Keratinocyte (primary cell): ENCODE data around the gene PALD1. TPM values are rescaled to one million over a fixed set of nuclear protein-coding genes. Genes with fewer than 3 reads are reported as not detected.

Source experiments
- DNase-seq: peaks from one replicate; pipeline ENCODE4 v3.0.0-alpha.2; 2011; ENCODE audit warnings: low read depth, missing footprints, low spot score
- FAIRE-seq: peaks from 2 replicates; lab custom pipeline; 2011; peaks lifted over from hg19 to GRCh38; lab: Jason Lieb, UNC
- H2AFZ ChIP-seq: 2 replicates; pipeline ENCODE4 v1.6.0; 2012; ENCODE audit warnings: low read length, control low read depth, inconsistent platforms; ENCODE audit not compliant: control insufficient read depth
- H3K27ac ChIP-seq: 2 replicates; pipeline ENCODE4 v1.5.1; 2011; ENCODE audit warnings: low read length; ENCODE audit not compliant: control insufficient read depth, insufficient read depth
- H3K27me3 ChIP-seq: 3 replicates; pipeline ENCODE4 v1.6.0; 2011; ENCODE audit warnings: low read length; ENCODE audit not compliant: control insufficient read depth, insufficient read depth; ENCODE audit errors: extremely low read depth
- H3K36me3 ChIP-seq, 2 experiments: 2 replicates in 1 of 2; 3 replicates in 1 of 2; pipeline ENCODE4 v1.5.1; 2011; ENCODE audit warnings: low read length in 2 of 2, mild to moderate bottlenecking in 1 of 2; ENCODE audit not compliant: control insufficient read depth in 2 of 2, insufficient read depth in 2 of 2; ENCODE audit errors: extremely low read depth in 1 of 2
- H3K4me1 ChIP-seq: 3 replicates; pipeline ENCODE4 v1.5.1; 2011; ENCODE audit warnings: low read length; ENCODE audit not compliant: control insufficient read depth, insufficient read depth; ENCODE audit errors: extremely low read depth
- H3K4me2 ChIP-seq: 3 replicates; pipeline ENCODE4 v1.6.0; 2011; ENCODE audit warnings: low read depth, low read length; ENCODE audit not compliant: control insufficient read depth, insufficient read depth; ENCODE audit errors: extremely low read depth
- H3K4me3 ChIP-seq, 3 experiments: fragments of 200-600 bp in 1 of 3; sonication (generic) in 1 of 3; 2 replicates in 2 of 3; 3 replicates in 1 of 3; pipeline ENCODE4 v1.5.1; 2011 to 2016; ENCODE audit warnings: low read length in 3 of 3, mild to moderate bottlenecking in 3 of 3, control low read depth in 2 of 3, inconsistent platforms in 1 of 3, low read depth in 1 of 3, mixed read lengths in 1 of 3, mixed run types in 1 of 3, moderate library complexity in 1 of 3; ENCODE audit not compliant: control insufficient read depth in 2 of 3, insufficient read depth in 2 of 3; ENCODE audit errors: extremely low read depth in 1 of 3
- H3K79me2 ChIP-seq: 2 replicates; pipeline ENCODE4 v1.6.0; 2012; ENCODE audit warnings: low read length; ENCODE audit not compliant: control insufficient read depth, insufficient read depth
- H3K9ac ChIP-seq: 3 replicates; pipeline ENCODE4 v1.6.0; 2011; ENCODE audit warnings: low read length; ENCODE audit not compliant: control insufficient read depth, insufficient read depth; ENCODE audit errors: extremely low read depth
- H3K9me1 ChIP-seq: 3 replicates; pipeline ENCODE4 v1.6.0; 2011; ENCODE audit warnings: low read length; ENCODE audit not compliant: control insufficient read depth, insufficient read depth; ENCODE audit errors: extremely low read depth
- H3K9me3 ChIP-seq: 2 replicates; pipeline ENCODE4 v1.5.1; 2012; ENCODE audit warnings: low read depth, low read length; ENCODE audit not compliant: control insufficient read depth
- H4K20me1 ChIP-seq: 3 replicates; pipeline ENCODE4 v1.6.0; 2011; ENCODE audit warnings: low read length; ENCODE audit not compliant: control insufficient read depth, insufficient read depth; ENCODE audit errors: extremely low read depth
- EZH2 ChIP-seq: IDR thresholded peaks from one replicate; pipeline ENCODE4 v1.6.1; 2012; ENCODE audit warnings: inconsistent platforms, mild to moderate bottlenecking, low read length, moderate library complexity
- dilution Hi-C: fragments of 300-500 bp; cut with MboI; formaldehyde crosslinking; loops from one replicate; pipeline ENCODE4 v1.7.0; 2020; ENCODE audit warnings: low sequenced_read_pairs; ENCODE audit not compliant: extremely low pct_ligation_motif_present
- polyA plus RNA-seq, 5 experiments: library from polyadenylated mRNA; depleted of rRNA in 3 of 5; stranded (reverse) in 3 of 5; stranded (forward) in 1 of 5; unstranded in 1 of 5; fragments of >200 nt; gene quantifications; 1 replicate in 1 of 5; 2 replicates in 3 of 5; 3 replicates in 1 of 5; pipeline versions ENCODE4 v1.2.1 to v1.2.3, GENCODE V29; 2011 to 2012; ENCODE audit warnings: missing spikeins in 2 of 5, low read depth in 1 of 5, low replicate concordance in 1 of 5
- TF ChIP-seq, protein P1 (sequence below), 3 experiments: IDR thresholded peaks in 1 of 3; conservative IDR thresholded peaks in 1 of 3; optimal IDR thresholded peaks in 1 of 3; 2 replicates in 2 of 3; 3 replicates in 1 of 3; pipeline versions ENCODE3 to v1.5.1; 2011; ENCODE audit warnings: low read length in 3 of 3, mild to moderate bottlenecking in 3 of 3, moderate library complexity in 2 of 3, control low read depth in 1 of 3, inconsistent platforms in 1 of 3; ENCODE audit not compliant: insufficient read depth in 2 of 3; ENCODE audit errors: extremely low read depth in 1 of 3

The PALD1 gene
- polyA plus RNA-seq, 1 donor (not counting 4 experiments of a cell fraction or from before 2014, with no cell fraction given), result 0.83 TPM

DNA sequence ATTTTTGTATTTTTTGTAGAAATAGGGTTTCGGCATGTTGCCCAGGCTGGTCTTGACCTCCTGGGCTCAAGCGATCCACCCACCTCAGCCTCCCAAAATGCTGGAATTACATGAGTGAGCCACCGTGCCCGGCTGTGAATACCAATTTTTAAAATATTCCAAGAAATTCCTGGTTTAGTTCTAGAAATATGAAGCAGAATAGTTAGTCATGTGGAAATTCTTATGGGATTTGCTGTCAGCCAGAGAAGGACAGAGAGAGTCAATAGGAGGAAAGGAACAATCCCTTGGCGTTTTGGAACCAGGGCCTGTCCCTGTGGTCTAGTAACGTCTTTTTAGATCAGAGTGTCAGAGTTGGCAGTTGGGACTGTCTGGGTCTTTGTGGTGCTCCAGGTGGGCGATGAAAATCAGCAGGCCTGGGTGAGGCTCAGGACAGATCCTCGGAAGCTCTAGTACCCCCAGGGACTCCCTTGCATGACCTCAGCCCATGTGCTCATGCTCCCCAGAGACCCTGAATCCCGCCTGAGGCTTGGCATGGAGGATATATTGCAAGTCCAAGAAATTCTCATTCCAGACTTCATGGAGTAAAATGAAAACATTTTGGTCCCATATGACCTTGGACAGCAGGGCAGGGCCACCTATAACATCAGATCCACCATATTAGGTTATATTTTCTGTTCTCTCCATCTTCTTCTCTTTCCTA is 44.8 kb upstream of the PALD1 start:
- H3K9ac ChIP-seq, result no peak overlapping the region
- H3K79me2 ChIP-seq, result no peaks in the 10 kb centered on the region
- H3K9me3 ChIP-seq, result no peaks in the 10 kb centered on the region
- FAIRE-seq (no peak), DNase-seq (no peak)
- no peak overlapping the region for H2AFZ ChIP-seq
- no peak for TF ChIP-seq EZH2
- TF ChIP-seq, protein P1, sequence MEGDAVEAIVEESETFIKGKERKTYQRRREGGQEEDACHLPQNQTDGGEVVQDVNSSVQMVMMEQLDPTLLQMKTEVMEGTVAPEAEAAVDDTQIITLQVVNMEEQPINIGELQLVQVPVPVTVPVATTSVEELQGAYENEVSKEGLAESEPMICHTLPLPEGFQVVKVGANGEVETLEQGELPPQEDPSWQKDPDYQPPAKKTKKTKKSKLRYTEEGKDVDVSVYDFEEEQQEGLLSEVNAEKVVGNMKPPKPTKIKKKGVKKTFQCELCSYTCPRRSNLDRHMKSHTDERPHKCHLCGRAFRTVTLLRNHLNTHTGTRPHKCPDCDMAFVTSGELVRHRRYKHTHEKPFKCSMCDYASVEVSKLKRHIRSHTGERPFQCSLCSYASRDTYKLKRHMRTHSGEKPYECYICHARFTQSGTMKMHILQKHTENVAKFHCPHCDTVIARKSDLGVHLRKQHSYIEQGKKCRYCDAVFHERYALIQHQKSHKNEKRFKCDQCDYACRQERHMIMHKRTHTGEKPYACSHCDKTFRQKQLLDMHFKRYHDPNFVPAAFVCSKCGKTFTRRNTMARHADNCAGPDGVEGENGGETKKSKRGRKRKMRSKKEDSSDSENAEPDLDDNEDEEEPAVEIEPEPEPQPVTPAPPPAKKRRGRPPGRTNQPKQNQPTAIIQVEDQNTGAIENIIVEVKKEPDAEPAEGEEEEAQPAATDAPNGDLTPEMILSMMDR (optimal IDR thresholded peaks at IDR 0.05 in 1 of 3, IDR thresholded peaks at IDR 0.05 in 1 of 3, conservative IDR thresholded peaks at IDR 0.05 in 1 of 3; ENCODE audit: extremely low read depth in 1 of 3, insufficient read depth in 2 of 3, low read length in 3 of 3), result no peak
- no peak overlapping the region for H3K27ac ChIP-seq
- H3K9me1 ChIP-seq, result no peaks in the 10 kb centered on the region
- no peak overlapping the region for H3K4me2 ChIP-seq
- H4K20me1 ChIP-seq, result no peaks in the 10 kb centered on the region
- dilution Hi-C loops, result no loop called here
- H3K4me3 ChIP-seq, result no peak overlapping the region
- peaks cover 0 to 7% of the 10 kb centered on the region in 2 experiments for H3K36me3 ChIP-seq
- no peaks in the 10 kb centered on the region for H3K4me1 ChIP-seq
- H3K27me3 ChIP-seq, result no peaks in the 10 kb centered on the region

DNA sequence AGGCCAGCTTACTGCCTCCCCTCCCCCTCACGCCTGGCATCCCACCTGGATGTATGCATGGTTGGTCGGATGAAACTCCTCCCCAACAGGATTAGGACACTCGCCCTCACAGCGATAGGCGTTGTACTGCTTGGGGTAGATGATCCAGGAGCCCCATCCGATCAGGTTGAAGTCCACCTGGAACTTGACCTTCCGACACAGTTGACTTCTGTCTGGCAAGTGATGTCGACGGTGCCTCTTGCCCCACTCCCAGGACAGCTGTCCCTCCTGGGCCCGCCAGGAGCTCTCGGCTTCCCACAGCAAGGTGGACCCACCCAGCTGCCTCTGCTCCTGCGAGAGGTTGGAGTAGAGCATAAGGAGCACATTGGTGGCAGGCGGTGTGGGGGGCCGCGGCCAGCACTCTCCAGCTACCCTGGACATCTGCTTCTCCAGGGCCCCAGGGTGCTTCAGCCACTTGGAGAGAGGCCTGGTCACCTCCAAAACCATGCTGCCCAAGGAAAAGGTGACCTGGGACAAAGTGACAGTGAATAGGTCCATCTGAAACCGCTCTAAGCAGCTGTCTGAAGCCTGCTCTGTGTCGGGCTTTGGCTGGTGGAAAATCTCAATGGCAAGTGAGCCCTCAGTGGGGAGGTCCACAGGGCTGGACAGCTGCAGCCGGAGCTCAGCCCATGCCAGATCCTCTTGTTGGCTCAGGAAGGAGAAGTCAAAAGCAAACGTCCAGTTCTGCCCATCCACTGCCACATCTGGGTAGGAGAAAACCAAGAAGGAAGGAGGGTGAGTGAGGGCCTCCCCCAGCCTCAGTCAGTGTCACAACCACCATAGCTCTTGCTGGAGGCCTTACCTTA is 43.1 kb upstream of the PALD1 start:
- H3K4me3 ChIP-seq, result no peak overlapping the region
- H3K27me3 ChIP-seq, result peaks cover 15% of the 10 kb centered on the region
- no peak for FAIRE-seq
- H3K27ac ChIP-seq, result no peak overlapping the region
- peaks cover 0 to 1% of the 10 kb centered on the region in 2 experiments for H3K36me3 ChIP-seq
- H2AFZ ChIP-seq, result no peak overlapping the region
- H3K9me1 ChIP-seq, result no peaks in the 10 kb centered on the region
- H3K4me1 ChIP-seq, result no peaks in the 10 kb centered on the region
- H3K4me2 ChIP-seq, result no peak overlapping the region
- no peaks in the 10 kb centered on the region for H4K20me1 ChIP-seq
- no peaks in the 10 kb centered on the region for H3K79me2 ChIP-seq
- no peak for DNase-seq
- no peak for TF ChIP-seq EZH2
- TF ChIP-seq, protein P1 (optimal IDR thresholded peaks at IDR 0.05 in 1 of 3, IDR thresholded peaks at IDR 0.05 in 1 of 3, conservative IDR thresholded peaks at IDR 0.05 in 1 of 3; ENCODE audit: extremely low read depth in 1 of 3, insufficient read depth in 2 of 3, low read length in 3 of 3), result no peak
- dilution Hi-C loops, result no loop called here
- H3K9ac ChIP-seq, result no peak overlapping the region
- no peaks in the 10 kb centered on the region for H3K9me3 ChIP-seq
